Loucy (cell line): ENCODE data around the gene PLXNB2.

Experiments
- H2AFZ ChIP-seq: fragments of 200-600 bp; sonication (generic); 2 replicates; pipeline ENCODE4 v1.6.0; 2016; ENCODE audit warnings: antibody characterized with exemption, mild to moderate bottlenecking, low read length, moderate library complexity
- H3F3A ChIP-seq: fragments of 200-600 bp; 2 replicates; pipeline ENCODE4 v1.6.0; 2016; ENCODE audit warnings: antibody characterized with exemption, low read depth, mild to moderate bottlenecking
- H3K27me3 ChIP-seq: fragments of 200-600 bp; sonication (generic); 2 replicates; pipeline ENCODE4 v1.6.1; 2014; ENCODE audit warnings: low read length, mild to moderate bottlenecking; ENCODE audit not compliant: insufficient read depth, poor library complexity, severe bottlenecking
- H3K36me3 ChIP-seq: fragments of 200-600 bp; sonication (generic); 2 replicates; pipeline ENCODE4 v1.6.1; 2016; ENCODE audit warnings: low read length; ENCODE audit not compliant: insufficient read depth
- H3K4me1 ChIP-seq: fragments of 200-600 bp; sonication (generic); 2 replicates; pipeline ENCODE4 v1.5.1; 2014; ENCODE audit warnings: low read length, mild to moderate bottlenecking; ENCODE audit not compliant: insufficient read depth, poor library complexity, severe bottlenecking
- H3K4me2 ChIP-seq: fragments of 200-600 bp; sonication (generic); 2 replicates; pipeline ENCODE4 v1.6.0; 2014; ENCODE audit warnings: antibody characterized with exemption, low read length, low read depth, mild to moderate bottlenecking; ENCODE audit not compliant: poor library complexity, severe bottlenecking
- H3K4me3 ChIP-seq: fragments of 200-600 bp; sonication (generic); 2 replicates; pipeline ENCODE4 v1.5.1; 2014; ENCODE audit warnings: low read length, mild to moderate bottlenecking, mixed read lengths; ENCODE audit not compliant: poor library complexity, severe bottlenecking
- H3K79me2 ChIP-seq: fragments of 200-600 bp; sonication (generic); 2 replicates; pipeline ENCODE4 v1.6.1; 2014; ENCODE audit warnings: low read length; ENCODE audit not compliant: insufficient read depth
- H3K9ac ChIP-seq: fragments of 200-600 bp; sonication (generic); 2 replicates; pipeline ENCODE4 v1.6.0; 2014; ENCODE audit warnings: mild to moderate bottlenecking, low read depth, low read length, moderate library complexity; ENCODE audit not compliant: poor library complexity, severe bottlenecking
- H3K9me2 ChIP-seq: fragments of 200-600 bp; sonication (generic); replicated peaks from 2 replicates; pipeline ENCODE4 v1.6.1; 2016; ENCODE audit warnings: low read depth, low read length, mixed read lengths
- H3K9me3 ChIP-seq: fragments of 200-600 bp; sonication (generic); 2 replicates; pipeline ENCODE4 v1.6.1; 2014; ENCODE audit warnings: mild to moderate bottlenecking, antibody characterized with exemption, low read length, low read depth; ENCODE audit not compliant: insufficient read depth
- H4K20me1 ChIP-seq: fragments of 200-600 bp; sonication (generic); 2 replicates; pipeline ENCODE4 v1.6.0; 2014; ENCODE audit warnings: antibody characterized with exemption, low read length, mild to moderate bottlenecking; ENCODE audit not compliant: insufficient read depth, poor library complexity, severe bottlenecking
- CTCF ChIP-seq: fragments of 200-600 bp; sonication (generic); conservative IDR thresholded peaks from 2 replicates; pipeline ENCODE4 v1.5.1; 2014; ENCODE audit warnings: mild to moderate bottlenecking, antibody characterized with exemption, low read length
- EZH2phosphoT487 ChIP-seq: fragments of 200-600 bp; IDR thresholded peaks from 2 replicates; pipeline ENCODE4 v1.6.1; 2018; ENCODE audit warnings: antibody characterized with exemption, mild to moderate bottlenecking, moderate library complexity, borderline replicate concordance

The PLXNB2 gene

GRCh38 chr22:50278461-50278860, 29.0 kb downstream of the PLXNB2 start:
- Histone ChIP-seq H3K4me3 (no peak overlapping the region), H4K20me1 (no peaks in the 10 kb centered on the region), H3F3A (no peaks in the 10 kb centered on the region), H3K79me2 (no peaks in the 10 kb centered on the region), H2AFZ (no peak overlapping the region), H3K36me3 (no peaks in the 10 kb centered on the region; the same call in 1 of the 2 replicates), H3K4me2 (no peak overlapping the region), H3K27me3 (no peaks in the 10 kb centered on the region), H3K9me3 (no peaks in the 10 kb centered on the region), H3K9me2 (no peaks in the 10 kb centered on the region), H3K4me1 (no peaks in the 10 kb centered on the region), H3K9ac (no peak overlapping the region)
- no peak for TF ChIP-seq CTCF
- TF ChIP-seq EZH2phosphoT487, result no peak

- H3K9me2 ChIP-seq, result no peaks in the 10 kb centered on the region
- H3K36me3 ChIP-seq, result no peaks in the 10 kb centered on the region; the same call in 1 of the 2 replicates
- H3K27me3 ChIP-seq, result no peaks in the 10 kb centered on the region
- H3K4me1 ChIP-seq, result no peaks in the 10 kb centered on the region
- H2AFZ ChIP-seq, result no peak overlapping the region
- no peaks in the 10 kb centered on the region for H3K79me2 ChIP-seq
- TF ChIP-seq EZH2phosphoT487 (no peak), CTCF (no peak)
- no peaks in the 10 kb centered on the region for H3F3A ChIP-seq
- H3K4me3 ChIP-seq, result no peak overlapping the region
- H3K9ac ChIP-seq, result no peak overlapping the region
- H3K4me2 ChIP-seq, result no peak overlapping the region
- no peaks in the 10 kb centered on the region for H3K9me3 ChIP-seq
- H4K20me1 ChIP-seq, result no peaks in the 10 kb centered on the region
Measured at GRCh38 chr22:50277761-50278160, 29.7 kb downstream of the PLXNB2 start.

- H2AFZ ChIP-seq, result no peak overlapping the region
- H3K4me3 ChIP-seq, result no peak overlapping the region
- TF ChIP-seq CTCF (peak; percentile 61), EZH2phosphoT487 (no peak)
- H3K9me3 ChIP-seq, result no peaks in the 10 kb centered on the region
- H3K36me3 ChIP-seq, result no peaks in the 10 kb centered on the region; the same call in 1 of the 2 replicates
- no peaks in the 10 kb centered on the region for H3K79me2 ChIP-seq
- H4K20me1 ChIP-seq, result no peaks in the 10 kb centered on the region
- H3K27me3 ChIP-seq, result no peaks in the 10 kb centered on the region
- no peaks in the 10 kb centered on the region for H3F3A ChIP-seq
- no peak overlapping the region for H3K9ac ChIP-seq
- H3K9me2 ChIP-seq, result no peaks in the 10 kb centered on the region
- H3K4me2 ChIP-seq, result no peak overlapping the region
- H3K4me1 ChIP-seq, result peaks cover 5% of the 10 kb centered on the region
Measured at GRCh38 chr22:50276143-50276542, 31.3 kb downstream of the PLXNB2 start.
